Measurements from ENCODE around the gene TOMM6.
"Not testable (repeated sequence)": the region's sequence is repeated elsewhere in the genome, so short reads cannot be mapped to it uniquely, and the experiment has no call there.

TOMM6 gene

DNA sequence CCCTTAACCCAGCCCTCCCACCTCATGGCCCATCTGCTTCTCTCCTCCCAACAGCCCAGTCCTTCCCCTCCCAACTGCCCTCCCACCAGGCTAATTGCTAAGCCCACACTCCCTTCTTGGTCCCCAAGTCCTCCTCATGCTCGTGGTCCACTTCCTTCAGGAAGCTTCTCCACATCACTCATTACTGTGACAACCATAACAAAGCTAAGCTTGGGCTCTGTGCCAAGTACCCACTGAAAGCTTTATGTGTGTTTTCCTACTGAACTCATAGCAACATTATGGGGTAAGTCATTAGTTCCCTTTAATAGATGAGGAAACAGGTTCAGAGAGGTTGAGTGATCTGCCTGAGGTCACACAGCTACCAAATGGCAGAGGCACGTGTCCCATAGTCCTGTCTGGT lies 24.0 kb upstream of the TOMM6 start:
- no peak for DNase-seq (ENCODE audit: low read depth in 2 of 2)

DNA sequence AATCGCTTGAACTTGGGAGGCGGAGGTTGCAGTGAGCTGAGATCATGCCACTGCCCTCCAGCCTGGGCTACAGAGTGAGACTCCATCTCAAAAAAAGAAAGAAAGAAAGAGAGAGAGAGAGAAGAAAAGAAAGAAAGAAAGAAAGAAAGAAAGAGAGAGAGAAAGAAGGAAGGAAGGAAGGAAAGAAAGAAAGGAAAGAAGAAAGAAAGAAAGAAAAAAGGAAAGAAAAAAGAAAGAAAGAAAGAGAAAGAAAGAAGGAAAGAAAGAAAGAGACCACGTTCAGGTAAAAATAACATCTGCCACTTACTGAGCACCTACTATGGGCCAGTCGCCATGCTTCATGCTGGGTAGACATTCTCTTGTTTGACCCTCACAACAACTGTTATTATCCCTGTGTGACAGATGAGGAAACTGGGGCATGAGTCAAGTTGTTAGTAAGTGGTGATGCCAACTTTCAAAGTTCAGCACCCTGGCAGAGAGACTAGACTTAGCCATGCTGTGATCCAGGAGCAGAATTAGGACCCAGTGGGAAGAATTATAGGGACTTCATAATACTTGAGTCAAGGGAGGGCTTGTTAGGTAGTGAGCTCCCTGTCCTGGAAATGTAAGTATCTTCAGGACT lies 21.3 kb upstream of the TOMM6 start:
- DNase-seq (ENCODE audit: low read depth in 2 of 2): not testable (repeated sequence)

DNA sequence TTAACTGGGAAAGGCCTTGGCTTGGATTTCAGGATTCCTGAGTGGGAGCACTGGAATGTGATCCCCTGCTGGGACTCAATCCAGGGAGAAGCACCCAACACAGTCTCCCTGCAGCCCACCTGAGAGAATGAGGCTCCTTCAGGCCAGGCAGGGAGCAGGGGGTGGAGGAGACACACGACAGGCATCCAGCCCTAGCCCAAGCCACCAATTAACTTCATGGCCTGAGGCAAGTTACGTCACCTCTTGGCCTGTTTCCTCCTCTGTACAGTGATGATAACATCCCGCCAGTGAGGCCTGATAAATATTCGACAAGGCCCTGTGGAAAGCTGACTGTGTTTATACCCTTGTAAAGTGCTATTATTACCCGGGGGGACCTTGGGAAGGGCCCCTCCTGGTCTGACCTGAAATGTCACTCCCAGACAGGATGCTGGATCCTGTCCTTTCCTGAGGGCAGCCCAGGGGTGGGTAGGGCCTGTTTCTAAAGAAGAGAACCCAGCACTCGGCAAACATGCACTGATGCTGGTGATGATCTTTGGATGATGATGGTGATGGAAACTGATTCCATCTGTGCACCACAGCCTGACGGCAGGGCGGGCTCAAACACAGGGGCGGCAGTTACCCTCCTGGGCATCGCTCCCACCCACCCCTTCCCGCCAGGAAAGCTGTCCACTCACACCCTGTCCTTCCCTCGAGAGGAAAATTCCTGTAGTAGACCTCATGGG lies 20.2 kb upstream of the TOMM6 start:
- DNase-seq (ENCODE audit: low read depth in 2 of 2): no peak

DNA sequence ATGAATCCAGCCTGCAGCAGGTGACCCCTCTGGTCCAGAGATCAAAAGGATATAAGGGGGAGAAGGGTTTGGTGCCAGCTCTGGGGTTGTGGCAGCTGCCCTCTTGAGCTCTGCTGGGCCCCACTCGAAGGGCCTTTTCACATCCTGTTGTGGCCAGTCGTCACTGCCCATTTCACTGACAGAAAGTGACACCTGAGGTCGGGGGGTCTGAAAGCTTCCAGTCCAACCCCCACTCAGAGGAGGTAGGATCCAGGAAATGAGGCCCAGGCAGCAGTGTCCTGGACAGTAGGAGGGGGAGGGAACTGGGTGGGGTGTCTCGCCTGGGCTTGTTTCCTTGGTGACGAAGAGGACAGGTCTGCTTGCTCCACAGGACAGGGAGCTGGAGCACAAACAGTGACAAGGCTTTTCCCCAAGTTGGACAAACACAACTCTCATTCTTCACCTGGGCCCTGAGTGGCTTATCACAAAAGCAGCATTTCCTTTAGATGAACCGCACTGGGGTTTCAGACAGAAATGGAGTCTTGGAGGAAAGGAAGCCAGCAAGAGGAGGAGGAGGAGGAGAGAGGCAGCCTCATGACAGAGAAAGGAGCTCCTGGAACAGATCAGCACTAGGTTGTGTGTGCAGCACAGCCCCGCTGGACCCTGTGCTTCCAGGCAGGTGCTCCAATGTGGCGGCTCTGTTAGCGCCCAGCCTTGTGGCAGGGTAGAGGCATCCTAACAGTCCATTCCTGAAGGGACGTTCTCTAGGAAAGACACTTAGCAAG lies 18.8 kb upstream of the TOMM6 start:
- no peak for DNase-seq (ENCODE audit: low read depth in 2 of 2)

DNA sequence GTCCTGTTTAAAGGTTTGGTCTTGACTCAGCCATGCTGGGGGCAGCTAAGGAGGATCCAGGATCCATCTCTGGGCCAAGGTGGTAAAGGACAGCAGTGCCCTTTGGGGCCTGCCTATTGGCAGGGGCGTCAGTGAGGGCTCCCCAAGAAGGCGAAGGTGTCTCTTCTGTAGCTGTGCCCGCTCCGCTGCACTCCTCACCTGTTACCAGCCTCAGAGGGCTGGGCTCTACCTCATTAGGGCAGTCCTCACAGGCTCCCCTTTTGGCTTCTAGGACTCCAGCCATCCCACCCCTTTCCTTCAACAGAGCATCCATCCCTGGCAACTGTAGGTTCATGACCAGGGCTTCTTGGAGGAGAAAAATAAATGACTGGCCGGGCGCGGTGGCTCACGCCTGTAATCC lies 18.1 kb upstream of the TOMM6 start:
- no peak for DNase-seq (ENCODE audit: low read depth in 2 of 2)

DNA sequence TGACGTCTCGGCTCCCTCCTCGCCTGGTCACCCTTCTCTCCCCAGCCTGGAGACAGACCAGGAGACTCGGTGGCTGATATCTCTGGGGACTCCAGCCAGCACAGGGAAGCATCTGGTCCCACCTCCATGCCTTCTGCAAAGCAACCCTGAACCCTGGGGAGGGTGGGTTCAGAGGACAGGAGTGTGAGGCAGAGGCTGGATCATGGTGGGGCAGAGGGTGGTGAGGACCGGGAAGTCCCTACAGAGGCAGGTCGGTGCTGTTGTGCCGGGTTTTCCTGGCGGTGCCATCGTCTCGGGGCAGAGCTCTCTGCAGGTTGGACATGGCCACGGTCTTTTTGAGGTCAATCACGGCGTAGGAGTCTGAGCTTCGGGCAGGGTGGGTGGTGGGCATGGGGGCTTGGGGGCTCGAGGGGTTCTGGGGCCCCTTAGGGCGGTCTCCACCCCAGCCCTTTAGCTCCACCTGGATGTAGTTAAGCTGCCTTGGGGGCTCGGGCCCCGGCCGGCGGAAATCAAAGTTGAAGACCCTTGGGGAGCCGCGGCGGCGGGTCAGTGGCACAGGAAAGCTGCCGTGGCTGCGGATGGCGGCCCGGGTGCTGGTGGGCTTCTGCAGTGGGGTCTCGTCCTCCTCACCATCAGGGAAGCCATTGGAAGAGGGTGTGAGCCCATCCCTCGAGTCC lies 17.0 kb upstream of the TOMM6 start:
- DNase-seq (ENCODE audit: low read depth in 2 of 2): no peak

DNA sequence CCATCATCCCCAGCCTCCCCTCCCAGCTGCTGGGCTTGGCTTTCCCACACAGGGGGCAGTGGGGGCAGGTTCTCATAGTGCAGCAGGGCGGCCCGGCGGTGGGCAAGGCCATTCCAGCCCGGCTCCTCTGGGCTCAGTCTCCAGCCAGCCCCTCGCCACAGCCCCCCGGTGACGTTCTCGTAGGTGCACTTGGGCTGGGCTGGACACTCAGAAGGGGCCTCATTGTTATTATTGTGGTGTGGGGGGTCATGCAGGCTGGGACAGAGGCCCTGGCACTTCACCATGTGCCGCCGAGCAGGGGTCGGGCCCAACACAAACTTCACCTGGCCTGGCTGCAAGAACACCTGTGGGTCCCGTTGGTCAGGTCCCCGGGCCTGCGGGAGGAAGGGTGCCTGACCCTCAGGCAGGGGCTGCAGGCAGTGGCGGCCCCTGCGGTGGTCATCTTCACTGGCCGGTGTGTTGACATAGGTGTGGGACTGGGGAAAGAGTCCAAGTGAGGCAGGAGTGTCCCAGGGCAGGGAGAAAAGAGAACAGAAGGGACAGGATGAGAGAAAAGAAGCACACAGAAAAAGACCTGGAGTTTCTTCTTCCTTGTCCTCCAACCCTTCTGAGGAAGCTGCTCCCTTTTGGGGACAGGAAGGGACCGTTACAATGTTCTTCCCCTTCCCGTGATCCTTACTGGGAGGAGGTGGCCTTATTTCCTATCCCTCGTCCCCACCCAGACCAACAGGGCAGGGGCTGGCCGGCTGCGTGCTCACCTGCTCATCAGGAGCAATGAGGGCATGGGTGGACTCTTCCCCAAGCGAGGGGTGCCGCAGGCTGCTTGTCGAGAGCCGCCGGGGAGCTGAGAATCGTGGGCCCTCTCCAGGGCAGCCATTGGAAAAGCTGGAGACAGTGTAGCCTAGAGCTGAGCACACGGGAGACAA lies 16.2 kb upstream of the TOMM6 start:
- DNase-seq (ENCODE audit: low read depth in 2 of 2): no peak

DNA sequence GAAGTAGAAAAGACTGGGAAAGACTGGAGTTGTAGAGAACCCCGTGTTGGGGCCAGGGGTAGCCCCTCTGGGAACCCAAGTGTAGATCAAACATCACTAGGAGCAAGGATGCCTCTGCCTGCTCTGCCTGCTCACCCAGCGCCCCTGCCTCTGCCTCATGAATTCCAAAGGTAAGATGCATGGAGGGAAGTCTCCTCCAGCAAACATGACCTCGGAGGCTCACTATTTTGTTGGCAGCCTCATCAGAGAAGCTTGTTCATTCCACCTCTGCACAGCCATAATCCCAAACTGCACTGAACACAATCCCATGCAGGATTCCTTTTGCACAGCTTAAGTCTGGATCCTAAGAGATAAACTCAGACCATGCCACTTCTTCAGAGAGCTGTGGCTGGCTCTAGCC lies 12.7 kb upstream of the TOMM6 start:
- DNase-seq (ENCODE audit: low read depth in 2 of 2): no peak

DNA sequence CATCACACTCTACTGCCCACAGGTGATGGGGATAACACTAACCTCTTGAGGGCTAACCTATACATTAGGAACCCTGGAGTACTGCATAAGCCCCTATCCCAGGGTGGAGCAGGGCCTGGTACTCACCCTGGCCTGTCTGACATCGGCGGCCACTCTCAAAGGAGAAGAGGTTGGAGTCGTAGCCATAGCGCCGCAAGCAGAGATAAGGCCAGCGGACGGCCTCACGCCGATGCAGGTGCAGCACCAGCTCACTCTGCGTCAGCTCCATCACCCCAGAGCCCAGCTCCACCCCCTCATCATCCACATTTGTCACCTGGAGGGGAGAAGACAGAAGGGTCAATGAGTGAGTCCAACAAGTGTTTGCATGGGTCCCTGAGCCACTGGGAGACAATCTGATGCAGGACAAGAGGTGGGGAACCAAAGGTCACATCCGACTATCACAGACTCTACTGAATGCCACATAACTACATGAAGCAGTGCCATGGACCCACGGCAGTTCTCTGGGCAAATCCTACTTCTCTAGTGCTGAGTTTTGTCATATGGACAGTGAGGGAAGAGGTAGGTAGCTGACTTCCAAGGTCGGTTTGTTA lies 12.1 kb upstream of the TOMM6 start:
- no peak for DNase-seq (ENCODE audit: low read depth in 2 of 2)

DNA sequence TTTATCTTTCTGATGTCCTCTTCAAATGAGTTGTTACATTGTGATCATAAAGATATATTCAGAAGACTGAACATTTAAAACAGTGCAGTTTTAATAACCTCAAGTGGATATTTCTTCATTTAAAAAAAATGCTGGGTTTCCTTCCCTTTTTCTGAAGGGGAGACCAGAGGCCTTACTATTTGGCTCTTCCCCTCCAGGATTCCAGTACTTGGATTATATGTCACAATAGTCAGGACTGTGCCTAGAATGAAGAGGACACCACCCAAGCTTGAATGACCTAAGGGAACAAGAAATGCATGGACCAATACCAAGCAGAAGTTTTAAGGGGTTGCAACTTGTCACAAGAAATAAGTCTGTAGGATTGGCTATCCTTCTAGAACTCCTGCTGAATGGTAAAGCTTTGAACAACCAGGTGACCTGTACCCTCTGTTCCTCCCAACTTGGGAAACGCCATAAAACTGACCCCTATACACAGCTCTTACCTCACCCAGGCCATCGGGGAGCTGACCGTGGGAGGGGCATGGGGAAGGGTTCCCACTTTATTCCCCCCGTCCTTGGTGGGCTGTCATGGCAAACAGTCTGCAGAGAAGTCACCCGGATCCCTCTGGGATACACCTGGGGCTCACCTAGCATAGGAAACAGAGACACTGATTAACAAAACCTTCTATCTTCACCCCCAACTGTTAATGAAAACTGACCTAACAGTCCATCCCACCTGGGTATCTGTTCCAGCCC lies 9.8 kb upstream of the TOMM6 start:
- no peak for DNase-seq (ENCODE audit: low read depth in 2 of 2)

DNA sequence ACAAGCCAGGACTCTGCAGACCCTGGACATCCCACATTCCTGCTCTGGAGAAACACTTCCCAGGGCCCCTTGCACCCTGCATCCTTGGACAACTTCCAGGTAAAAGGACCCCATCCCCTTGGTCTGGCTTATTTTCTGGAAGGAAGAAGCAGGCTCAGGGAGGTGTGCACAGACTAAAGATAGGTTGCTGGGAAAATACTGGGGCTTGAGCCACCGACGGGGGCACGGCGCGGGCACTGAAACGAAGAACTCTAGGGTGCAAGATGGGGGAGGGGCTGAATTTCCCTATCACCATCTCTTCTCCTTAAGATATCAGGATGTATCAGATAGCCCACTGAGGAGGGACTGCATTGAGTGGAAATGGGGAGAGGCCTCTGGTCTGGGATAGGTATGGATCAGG lies 8.6 kb upstream of the TOMM6 start:
- no peak for DNase-seq (ENCODE audit: low read depth in 2 of 2)

DNA sequence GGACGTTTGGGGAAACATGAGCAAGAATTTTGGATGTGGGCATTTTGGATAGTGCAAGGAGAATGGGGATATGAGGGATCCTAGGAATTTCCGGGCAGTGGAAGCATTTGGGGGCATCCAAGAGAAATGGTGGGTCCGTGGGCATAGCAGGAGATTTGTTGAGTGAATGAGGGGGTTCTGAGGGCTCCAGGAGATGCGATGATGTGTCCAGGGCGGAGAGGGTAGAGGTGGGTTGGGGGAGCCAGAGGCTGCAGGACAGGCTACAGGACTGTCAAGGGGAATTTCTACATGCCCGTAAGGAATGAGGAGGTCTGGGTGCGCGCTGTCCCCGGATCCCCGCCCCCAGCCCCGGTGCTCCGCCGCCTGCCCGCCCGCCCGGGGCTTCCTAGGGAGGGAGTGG lies 8.2 kb upstream of the TOMM6 start:
- no peak for DNase-seq (ENCODE audit: low read depth in 2 of 2)

DNA sequence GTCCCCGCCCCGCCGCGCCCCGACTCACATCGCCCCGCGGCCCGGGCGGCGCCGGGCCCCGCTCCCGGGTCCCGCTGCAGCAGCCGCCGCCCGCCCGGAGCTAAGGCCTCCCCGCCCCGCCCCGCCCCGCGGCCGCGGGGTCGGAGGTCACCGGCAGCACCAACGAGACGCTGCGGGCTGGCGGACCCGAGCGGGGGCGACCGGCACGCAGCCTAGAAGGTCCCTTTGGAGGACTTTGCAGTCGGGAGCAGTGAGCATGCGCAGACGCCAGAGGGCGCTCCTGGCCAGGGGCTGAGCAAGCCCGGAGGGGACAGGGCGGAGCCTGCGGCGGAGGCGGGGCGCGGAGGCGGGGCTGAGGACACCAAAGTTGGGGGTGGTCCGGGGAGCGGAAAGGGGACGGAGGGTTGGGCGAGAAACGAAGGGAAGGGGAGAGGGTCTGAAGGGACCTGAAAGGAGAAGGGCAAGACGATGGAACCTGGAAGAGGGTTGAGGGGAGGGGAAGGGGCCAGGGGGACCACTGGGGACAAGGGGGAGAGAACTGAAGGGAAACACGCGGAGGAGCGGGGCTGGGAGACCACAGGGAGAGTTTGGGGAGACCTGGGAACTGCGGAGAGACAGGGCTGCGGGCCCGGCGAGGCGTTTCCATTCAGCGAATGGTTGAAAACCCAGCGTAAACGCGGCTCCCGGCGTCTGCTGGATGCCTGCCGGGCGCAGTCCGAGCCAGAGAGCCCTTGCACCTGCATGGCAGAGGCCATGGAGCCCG lies 7.5 kb upstream of the TOMM6 start, which contains the start of gene FRS3:
FRS3 (minus strand) TSS at position 113 of the 763 bp plus-strand sequence. CDS start 2,913 bp downstream, outside the sequence.
- DNase-seq (ENCODE audit: low read depth in 2 of 2): peak; percentile 100

DNA sequence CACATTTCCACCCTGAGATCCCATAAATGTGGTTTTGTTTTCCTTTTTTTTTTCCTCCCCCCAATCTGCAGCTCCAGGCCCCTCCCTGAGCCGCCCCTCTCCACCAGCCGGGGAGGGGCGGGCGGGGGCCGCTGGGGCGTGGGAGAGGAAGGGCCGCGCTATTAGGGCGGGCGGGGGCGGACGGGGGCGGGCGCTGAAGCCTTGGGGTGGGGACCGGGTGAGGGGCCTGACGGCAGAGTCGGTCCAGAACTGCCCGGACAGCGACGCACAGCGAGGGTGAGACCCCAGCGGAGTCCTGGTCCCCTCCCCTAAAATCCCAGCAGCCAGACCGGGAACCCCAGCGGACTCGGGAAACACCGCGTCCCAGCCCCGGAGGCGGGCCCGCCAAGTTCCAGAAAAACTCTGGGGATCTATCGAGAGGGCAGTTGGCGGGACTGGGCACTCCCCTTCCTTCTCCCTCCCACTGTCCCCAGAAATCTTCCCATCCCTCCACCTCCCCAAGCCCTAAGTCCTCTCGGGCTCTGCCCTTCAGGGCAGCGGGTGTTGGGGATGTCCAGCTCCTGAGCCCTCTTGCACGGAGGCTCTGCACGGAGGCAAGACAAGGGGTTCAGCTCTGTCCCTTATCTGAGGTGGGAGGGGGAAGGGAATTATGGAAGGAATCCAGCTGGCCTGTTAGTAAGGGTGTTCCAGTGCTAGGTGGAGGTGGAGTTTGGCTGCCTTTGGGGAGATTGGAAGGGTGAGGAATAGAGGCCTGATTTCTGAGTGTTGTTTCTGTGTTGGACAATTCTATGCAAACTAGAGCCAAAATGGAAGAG lies 6.7 kb upstream of the TOMM6 start, which contains the start of gene PRICKLE4:
PRICKLE4 (plus strand) TSS at position 232 of the 815 bp plus-strand sequence. CDS start 2,692 bp downstream, outside the sequence.
- DNase-seq (ENCODE audit: low read depth in 2 of 2): no peak

DNA sequence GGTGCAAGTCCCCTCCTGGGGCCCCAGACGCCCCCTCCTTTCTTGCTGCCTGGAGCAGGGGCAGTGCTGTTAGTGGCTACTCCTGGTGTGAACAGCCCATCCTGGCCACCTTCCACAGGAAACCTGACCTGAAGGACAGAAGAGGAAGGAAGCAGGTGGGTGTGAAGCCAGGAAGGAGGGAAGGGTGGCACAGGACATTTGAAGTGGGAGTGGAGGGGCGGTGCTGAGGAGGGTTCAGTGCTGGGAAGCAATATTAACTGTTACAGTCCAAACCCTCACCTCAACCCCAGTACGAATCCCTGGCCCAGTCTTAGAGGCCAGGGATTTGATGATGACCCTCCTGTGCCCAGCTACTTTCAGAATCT lies 6.1 kb upstream of the TOMM6 start:
- no peak for DNase-seq (ENCODE audit: low read depth in 2 of 2)

DNA sequence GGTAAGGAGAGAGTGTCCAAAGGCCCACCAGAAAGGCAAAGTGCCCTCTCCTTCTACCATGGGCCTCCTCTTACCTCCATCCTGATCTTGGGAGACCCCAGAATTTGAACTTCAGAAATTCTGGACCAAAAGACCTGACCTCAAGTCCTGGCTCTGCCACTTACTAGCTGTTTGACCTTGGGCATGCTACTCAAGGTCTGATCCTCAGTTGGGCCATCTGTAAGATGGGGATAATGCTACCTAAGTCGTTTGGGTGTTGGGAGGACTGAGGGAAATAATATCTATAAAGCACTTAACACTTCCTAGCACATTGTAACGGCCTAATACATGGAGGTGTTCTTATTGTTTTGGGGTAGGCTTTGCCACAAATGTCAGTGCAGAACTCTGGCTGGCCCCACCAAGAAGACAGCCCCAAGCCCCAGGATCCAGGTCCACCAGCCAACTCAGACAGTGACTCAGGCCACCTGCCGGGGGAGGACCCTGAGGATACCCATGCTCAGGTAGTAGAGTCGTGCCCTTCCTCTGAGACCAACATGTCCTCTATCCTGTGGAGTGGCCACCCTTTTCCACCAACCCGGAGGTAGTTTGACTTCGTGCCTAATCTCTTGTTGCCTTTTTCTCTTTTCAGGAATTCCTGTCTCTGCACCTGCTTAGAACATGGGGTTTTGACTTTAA lies 4.3 kb upstream of the TOMM6 start:
- DNase-seq (ENCODE audit: low read depth in 2 of 2): no peak

DNA sequence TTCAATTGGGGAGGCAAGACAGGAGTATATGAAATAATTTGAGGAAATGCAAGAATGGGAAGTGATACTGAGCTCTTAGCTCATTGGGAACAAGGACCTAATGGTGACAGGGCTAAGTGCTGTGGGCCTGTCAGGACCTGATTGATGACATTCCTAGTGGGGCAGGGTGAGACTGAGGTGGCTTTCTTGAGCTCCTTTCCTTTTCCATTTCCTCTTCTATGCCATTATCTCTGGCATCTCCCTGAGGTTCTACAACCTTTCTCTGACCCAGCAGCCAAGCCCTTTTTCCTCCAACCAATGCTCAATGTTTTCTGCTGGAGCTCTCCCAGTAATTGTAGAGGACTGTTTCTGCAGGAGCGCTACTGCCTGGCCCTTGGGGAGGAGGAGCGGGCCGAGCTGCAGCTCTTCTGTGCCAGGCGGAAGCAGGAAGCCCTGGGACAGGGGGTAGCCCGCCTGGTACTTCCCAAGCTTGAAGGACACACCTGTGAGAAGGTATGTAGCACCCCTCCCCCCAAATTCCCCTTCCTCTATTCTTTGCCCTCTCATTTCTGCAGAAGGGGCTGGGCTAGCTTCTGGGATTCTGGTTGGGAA lies 2.8 kb upstream of the TOMM6 start:
- no peak for DNase-seq (ENCODE audit: low read depth in 2 of 2)

Data from activated CD4-positive, alpha-beta T cell treated with anti-CD3 and anti-CD28 coated beads for 24 hours (primary cell).